Naive B cell (primary cell): ENCODE results near the gene C19orf25. TPM values are rescaled to one million over a fixed set of nuclear protein-coding genes. Genes with fewer than 3 reads are reported as not detected.

Experiments
- ATAC-seq, 2 donors: fragments of 150-1000 bp; cut with Tn5 transposase; 2 replicates each; pipeline ENCODE4 v1.10.0; 2021; ENCODE audit warnings: low read depth in 2 of 2, mild to moderate bottlenecking in 2 of 2, moderate library complexity in 2 of 2
- DNase-seq: peaks from one replicate; pipeline ENCODE4 v3.0.0; 2022
- H3K27ac Mint-ChIP-seq, 6 donors: one replicate each; pipeline ENCODE4 v1.8.0; 2020 to 2022; ENCODE audit warnings: mild to moderate bottlenecking in 6 of 6, mixed read lengths in 6 of 6, moderate library complexity in 5 of 6, inconsistent platforms in 2 of 6
- H3K27me3 Mint-ChIP-seq, 3 donors: one replicate each; pipeline ENCODE4 v1.8.0; 2021 to 2022; ENCODE audit warnings: mixed read lengths in 3 of 3, mild to moderate bottlenecking in 1 of 3
- H3K36me3 Mint-ChIP-seq, 2 donors: one replicate each; pipeline ENCODE4 v1.8.0; 2020 to 2022; ENCODE audit warnings: mixed read lengths in 2 of 2, inconsistent platforms in 1 of 2, mild to moderate bottlenecking in 1 of 2
- H3K4me1 Mint-ChIP-seq, 3 donors: one replicate each; pipeline ENCODE4 v1.8.0; 2020 to 2022; ENCODE audit warnings: mixed read lengths in 3 of 3, inconsistent platforms in 1 of 3, mild to moderate bottlenecking in 1 of 3, moderate library complexity in 1 of 3
- H3K4me3 Mint-ChIP-seq, 8 donors: one replicate each; pipeline ENCODE4 v1.8.0; 2020 to 2022; ENCODE audit warnings: mild to moderate bottlenecking in 8 of 8, mixed read lengths in 8 of 8, moderate library complexity in 8 of 8, inconsistent platforms in 2 of 8
- H3K9me3 Mint-ChIP-seq, 7 donors: one replicate each; pipeline ENCODE4 v1.8.0; 2020 to 2022; ENCODE audit warnings: mixed read lengths in 7 of 7, mild to moderate bottlenecking in 5 of 7, inconsistent platforms in 2 of 7, moderate library complexity in 1 of 7
- polyA plus RNA-seq, 6 donors: library from polyadenylated mRNA; unstranded; fragments of 300-500 nt; fragmentation: Illumina TruSeq; gene quantifications; one replicate each; pipeline ENCODE4 v1.2.3, GENCODE V29; 2021; ENCODE audit warnings: low read depth in 6 of 6

The C19orf25 gene
- polyA plus RNA-seq, 6 donors from 2014 or later: 39.0 to 78.2 (median 46.9) TPM

DNA sequence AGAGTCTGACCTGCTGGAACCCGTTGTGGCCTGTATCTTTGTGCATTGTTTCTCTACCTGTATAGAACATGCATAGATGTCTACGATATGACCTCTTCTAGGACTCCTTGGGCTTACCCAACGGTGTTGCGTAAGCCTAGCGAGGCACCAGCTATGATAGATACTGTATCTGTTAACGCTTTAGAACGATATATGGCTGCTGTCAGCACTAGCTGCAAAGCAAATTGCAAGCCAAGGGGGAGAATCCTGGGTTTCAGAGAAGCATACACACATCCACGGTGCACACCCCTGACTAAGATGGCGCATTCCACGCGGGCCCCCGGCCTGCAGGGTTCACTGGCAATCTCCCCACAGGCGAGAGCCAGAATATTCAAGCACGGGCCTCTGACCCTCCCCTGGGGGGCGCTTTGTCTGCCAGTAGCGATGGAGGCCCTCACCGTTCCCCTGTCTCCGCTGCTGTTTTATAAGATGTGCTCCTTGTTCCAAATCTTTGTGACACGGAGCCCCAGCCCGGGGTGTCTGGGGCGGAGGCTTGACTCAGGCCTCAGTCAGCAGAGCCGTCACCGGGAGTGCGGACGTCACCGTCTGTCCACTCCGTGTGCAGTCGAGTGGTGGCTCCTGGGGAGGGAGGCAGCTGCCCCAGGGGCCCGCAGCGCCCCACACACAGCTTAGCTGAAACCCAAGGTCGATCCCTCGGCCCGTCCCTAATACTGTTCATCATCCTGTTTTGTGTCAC lies 53.7 kb downstream of the C19orf25 start:
- Mint-ChIP-seq H3K4me1 (peaks cover 0 to 9% (median 8%) of the 10 kb centered on the region in 3 donors), H3K27ac (peak overlapping the region in 2 of 6 donors; percentile 12 to 49), H3K27me3 (no peaks in the 10 kb centered on the region), H3K36me3 (peaks cover 0 to 11% of the 10 kb centered on the region in 2 donors), H3K4me3 (peak overlapping the region in 1 of 8 donors; percentile 42), H3K9me3 (no peaks in the 10 kb centered on the region)
- DNase-seq (no peak), ATAC-seq (no peak)

DNA sequence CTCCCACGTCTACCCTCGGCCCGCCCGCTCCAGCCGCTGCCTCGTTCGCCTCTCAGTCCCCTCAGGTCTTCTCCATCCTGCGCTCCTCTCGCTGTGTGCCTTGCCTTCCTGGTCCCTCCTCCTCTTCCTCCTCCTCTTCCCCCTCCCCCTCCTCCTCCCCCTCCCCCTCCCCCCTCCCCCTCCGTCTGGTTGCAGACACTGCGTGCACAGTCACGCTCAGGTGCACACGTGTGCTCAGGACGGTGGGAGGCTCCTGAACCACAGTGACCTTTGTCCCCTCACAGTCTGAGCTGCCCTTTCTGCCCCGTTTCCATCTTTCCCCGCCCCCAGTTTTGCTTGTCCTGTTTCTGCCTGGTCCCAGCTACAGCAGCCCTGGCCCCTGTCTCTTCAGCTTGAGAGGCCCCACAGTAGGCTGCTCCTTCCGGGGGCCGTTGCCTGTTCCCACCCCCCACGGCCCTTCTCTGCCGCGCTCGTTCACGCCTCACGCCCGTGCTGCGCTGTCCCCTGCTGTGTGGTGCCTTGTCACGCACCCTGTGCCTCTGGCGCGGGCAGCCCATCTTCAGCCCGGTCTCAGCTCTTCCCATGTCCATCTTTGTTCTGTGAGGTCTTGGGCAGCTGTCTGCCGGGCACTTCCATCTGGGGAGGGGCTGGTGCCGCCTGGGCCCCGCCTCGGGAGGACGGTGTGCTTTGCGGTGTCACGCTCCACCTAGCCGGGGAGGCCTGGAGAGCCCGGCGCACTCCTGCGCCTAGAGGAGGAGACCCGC lies 54.6 kb downstream of the C19orf25 start:
- no peak overlapping the region for H3K4me3 Mint-ChIP-seq
- no peaks in the 10 kb centered on the region for H3K9me3 Mint-ChIP-seq
- H3K4me1 Mint-ChIP-seq: peaks cover 3 to 9% (median 8%) of the 10 kb centered on the region in 3 donors
- peak overlapping the region in 1 of 6 donors; percentile 49 for H3K27ac Mint-ChIP-seq
- H3K36me3 Mint-ChIP-seq: peaks cover 4 to 11% of the 10 kb centered on the region in 2 donors
- H3K27me3 Mint-ChIP-seq: no peaks in the 10 kb centered on the region
- no peak for ATAC-seq
- no peak for DNase-seq

DNA sequence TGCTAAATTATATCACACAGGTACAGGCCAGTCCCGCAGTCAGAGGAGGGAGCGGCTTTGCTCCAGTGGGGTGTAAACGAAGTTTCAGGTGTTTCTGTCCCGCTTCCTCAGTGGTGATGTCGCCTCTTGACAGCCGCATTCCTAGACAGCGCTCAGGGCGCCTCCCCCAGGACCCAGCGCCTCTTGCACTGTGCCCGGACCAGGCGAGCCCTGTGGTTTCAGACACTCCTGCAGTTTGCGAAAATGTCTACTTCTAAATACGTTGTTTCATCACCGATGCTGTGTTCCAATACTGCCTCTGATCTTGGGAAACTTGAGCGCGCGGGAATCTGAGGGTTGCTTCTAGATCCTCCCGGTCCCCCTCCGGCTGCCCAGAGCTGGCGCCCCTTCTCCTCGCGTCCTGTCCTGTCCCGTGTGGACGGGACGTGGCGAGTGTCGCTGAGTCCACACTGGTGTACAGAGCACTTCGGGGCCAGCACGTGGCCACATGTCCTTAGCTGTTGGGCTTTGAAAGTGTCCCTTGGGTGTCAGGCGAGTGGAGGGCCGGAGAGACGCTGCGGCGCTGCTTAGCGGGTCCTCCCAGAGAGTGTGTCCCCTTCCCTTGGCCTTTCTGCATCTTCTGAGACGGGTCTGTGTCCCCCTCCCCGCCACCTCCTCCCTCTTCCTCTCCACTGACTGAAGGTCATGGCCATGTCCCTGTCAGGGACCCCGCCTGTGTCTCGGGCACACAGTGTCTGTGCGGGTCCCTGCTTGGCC lies 55.4 kb downstream of the C19orf25 start:
- no peak overlapping the region for H3K27ac Mint-ChIP-seq
- DNase-seq: no peak
- H3K4me1 Mint-ChIP-seq: peaks cover 7 to 12% (median 9%) of the 10 kb centered on the region in 3 donors
- no peak for ATAC-seq
- no peaks in the 10 kb centered on the region for H3K27me3 Mint-ChIP-seq
- peaks cover 5 to 11% of the 10 kb centered on the region in 2 donors for H3K36me3 Mint-ChIP-seq
- no peak overlapping the region for H3K4me3 Mint-ChIP-seq
- H3K9me3 Mint-ChIP-seq: no peaks in the 10 kb centered on the region

Other genes with a start within 250 kb of the C19orf25 start
- not detected for gene CBARP, start 241.2 kb downstream of the C19orf25 start, polyA plus RNA-seq
- gene ATP5F1D, start 237.5 kb downstream of the C19orf25 start, polyA plus RNA-seq: 100 to 1,000 TPM; 132 to 222 (median 199) TPM
- 1 to 10 TPM in 5 of 6 donors, under 1 TPM in 1; 0.78 to 5.5 (median 2.7) TPM for gene MIDN, start 230.6 kb downstream of the C19orf25 start, polyA plus RNA-seq
- 100 to 1,000 TPM; 253 to 449 (median 334) TPM for gene CIRBP, start 209.9 kb downstream of the C19orf25 start, polyA plus RNA-seq
- gene FAM174C, start 203.7 kb downstream of the C19orf25 start, polyA plus RNA-seq: 10 to 100 TPM; 48.9 to 80.0 (median 64.7) TPM
- gene EFNA2, start 193.3 kb downstream of the C19orf25 start, polyA plus RNA-seq: not detected
- 100 to 1,000 TPM; 201 to 230 (median 209) TPM for gene NDUFS7, start 95.3 kb downstream of the C19orf25 start, polyA plus RNA-seq
- 10 to 100 TPM; 14.4 to 24.6 (median 15.7) TPM for gene GAMT, start 77.7 kb downstream of the C19orf25 start, polyA plus RNA-seq
- 1 to 10 TPM; 3.6 to 7.5 (median 6.2) TPM for gene DAZAP1, start 71.6 kb downstream of the C19orf25 start, polyA plus RNA-seq
- 1,000 to 10,000 TPM; 2,496 to 3,315 (median 3,022) TPM for gene RPS15, start 40.8 kb downstream of the C19orf25 start, polyA plus RNA-seq
- under 1 TPM in 1 of 6 donors, not detected in 5; 0.03 TPM for gene APC2, start 29.1 kb downstream of the C19orf25 start, polyA plus RNA-seq
- under 1 TPM in 1 of 6 donors, not detected in 5; 0.09 TPM for gene PCSK4, start 11.1 kb upstream of the C19orf25 start, polyA plus RNA-seq
- gene REEP6, start 12.0 kb upstream of the C19orf25 start, polyA plus RNA-seq: 1 to 10 TPM in 2 of 6 donors, under 1 TPM in 4; 0.72 to 1.4 (median 0.90) TPM
- not detected for gene ADAMTSL5, start 33.8 kb upstream of the C19orf25 start, polyA plus RNA-seq
- gene PLK5, start 44.9 kb upstream of the C19orf25 start, polyA plus RNA-seq: not detected
- gene MEX3D, start 89.1 kb upstream of the C19orf25 start, polyA plus RNA-seq: not detected
- gene MBD3, start 113.7 kb upstream of the C19orf25 start, polyA plus RNA-seq: 10 to 100 TPM in 4 of 6 donors, 1 to 10 TPM in 2; 7.7 to 24.4 (median 12.9) TPM
- gene UQCR11, start 126.2 kb upstream of the C19orf25 start, polyA plus RNA-seq: 100 to 1,000 TPM; 358 to 546 (median 438) TPM
- gene TCF3, start 173.4 kb upstream of the C19orf25 start, polyA plus RNA-seq: 10 to 100 TPM; 17.5 to 45.6 (median 24.8) TPM